Uterus (tissue), 4 donors: Measurements from ENCODE around the gene LHX2. TPM values are rescaled to one million over a fixed set of nuclear protein-coding genes. Genes with fewer than 3 reads are reported as not detected.

Experiments
- DNase-seq, 2 donors: peaks; one replicate each; pipeline ENCODE4 v3.0.0-alpha.2; 2019 to 2020
- H3K27ac ChIP-seq, 2 donors: fragments of 200-600 bp; sonication (generic); 1 replicate in 1 of 2; 2 replicates in 1 of 2; pipeline ENCODE4 v1.5.1; 2016 to 2018
- H3K27me3 ChIP-seq, 2 donors: fragments of 200-600 bp; sonication (generic); one replicate each; pipeline ENCODE4 v1.5.1; 2018 to 2019; ENCODE audit warnings: control low read depth in 1 of 2
- H3K36me3 ChIP-seq, 2 donors: fragments of 200-600 bp; sonication (generic); one replicate each; pipeline ENCODE4 v1.5.1; 2019; ENCODE audit warnings: control low read depth in 1 of 2
- H3K4me1 ChIP-seq, 2 donors: fragments of 200-600 bp; sonication (generic); one replicate each; pipeline ENCODE4 v1.5.1; 2018 to 2019; ENCODE audit warnings: control low read depth in 1 of 2
- H3K4me3 ChIP-seq, 2 donors: fragments of 200-600 bp; sonication (generic); 1 replicate in 1 of 2; 2 replicates in 1 of 2; pipeline ENCODE4 v1.5.1; 2018 to 2019; ENCODE audit warnings: mild to moderate bottlenecking in 1 of 2
- H3K9me3 ChIP-seq, 2 donors: fragments of 200-600 bp; sonication (generic); one replicate each; pipeline ENCODE4 v1.5.1; 2019; ENCODE audit warnings: control low read depth in 1 of 2
- POLR2A ChIP-seq, 2 donors: fragments of 450-650 bp; IDR thresholded peaks; one replicate each; pipeline ENCODE4 v1.6.1; 2016; ENCODE audit warnings: antibody characterized with exemption in 2 of 2, mild to moderate bottlenecking in 1 of 2, moderate library complexity in 1 of 2
- intact Hi-C: fragments of 100-400 bp; cut with DNase I; formaldehyde crosslinking; loops from one replicate; pipeline ENCODE4 v1.15.1; 2023; ENCODE audit warnings: low total_unique reads
- total RNA-seq, 4 donors: library from RNA; depleted of rRNA in 3 of 4; stranded (reverse); fragments of >200 nt in 3 of 4; gene quantifications; one replicate each; pipeline versions ENCODE4 v1.1.0 to v1.2.4, GENCODE V29; 2014 to 2023
- TF ChIP-seq, protein P1 (sequence below), 4 experiments: fragments of 200-600 bp in 2 of 4; fragments of 450-650 bp in 2 of 4; sonication (generic) in 2 of 4; IDR thresholded peaks; one replicate each; pipeline ENCODE4 v1.5.1; 2016 to 2019; ENCODE audit warnings: antibody characterized with exemption in 4 of 4, mild to moderate bottlenecking in 2 of 4, moderate library complexity in 1 of 4
- donor health status: DM: yes; HTN: yes; CAD: no.

The LHX2 gene
- total RNA-seq, 4 donors from 2014 or later: 0.14 TPM; not detected in 3

DNA sequence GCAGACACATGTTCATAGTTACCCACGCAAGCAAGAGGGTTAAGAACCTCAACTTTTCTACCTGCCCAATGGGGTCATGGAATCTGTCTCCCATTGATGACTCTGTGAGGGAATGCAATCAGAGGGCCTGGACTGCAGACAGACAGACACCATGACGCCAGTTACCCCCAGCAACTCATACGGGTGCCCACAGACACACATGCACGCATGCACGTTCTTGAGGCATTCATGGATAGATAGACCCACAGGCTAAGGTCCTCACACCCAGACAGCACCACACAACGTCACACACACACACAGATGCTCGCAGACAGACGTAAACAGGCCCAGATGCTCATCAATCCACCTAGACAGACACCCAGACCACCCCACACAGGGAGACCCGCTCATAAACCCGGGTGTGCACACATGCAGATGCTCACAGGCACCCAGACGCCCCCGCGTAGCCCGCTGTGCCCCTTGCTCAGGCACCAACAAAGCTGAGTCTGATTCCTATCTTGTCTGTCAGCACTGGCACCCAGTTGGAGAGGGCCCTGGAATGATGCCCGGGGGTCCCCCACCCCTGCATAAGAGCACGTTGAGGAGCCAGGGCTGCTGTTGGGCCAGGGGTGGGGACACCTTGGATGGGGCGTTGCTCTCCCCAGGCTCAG lies 23.6 kb downstream of the LHX2 start:
- Histone ChIP-seq H3K27me3 (peaks cover 0 to 12% of the 10 kb centered on the region in 2 donors), H3K9me3 (no peaks in the 10 kb centered on the region), H3K36me3 (no peaks in the 10 kb centered on the region), H3K4me1 (no peaks in the 10 kb centered on the region), H3K27ac (no peak overlapping the region), H3K4me3 (no peak overlapping the region)
- DNase-seq: no peak
- intact Hi-C loops: no loop called here
- TF ChIP-seq, protein P1, sequence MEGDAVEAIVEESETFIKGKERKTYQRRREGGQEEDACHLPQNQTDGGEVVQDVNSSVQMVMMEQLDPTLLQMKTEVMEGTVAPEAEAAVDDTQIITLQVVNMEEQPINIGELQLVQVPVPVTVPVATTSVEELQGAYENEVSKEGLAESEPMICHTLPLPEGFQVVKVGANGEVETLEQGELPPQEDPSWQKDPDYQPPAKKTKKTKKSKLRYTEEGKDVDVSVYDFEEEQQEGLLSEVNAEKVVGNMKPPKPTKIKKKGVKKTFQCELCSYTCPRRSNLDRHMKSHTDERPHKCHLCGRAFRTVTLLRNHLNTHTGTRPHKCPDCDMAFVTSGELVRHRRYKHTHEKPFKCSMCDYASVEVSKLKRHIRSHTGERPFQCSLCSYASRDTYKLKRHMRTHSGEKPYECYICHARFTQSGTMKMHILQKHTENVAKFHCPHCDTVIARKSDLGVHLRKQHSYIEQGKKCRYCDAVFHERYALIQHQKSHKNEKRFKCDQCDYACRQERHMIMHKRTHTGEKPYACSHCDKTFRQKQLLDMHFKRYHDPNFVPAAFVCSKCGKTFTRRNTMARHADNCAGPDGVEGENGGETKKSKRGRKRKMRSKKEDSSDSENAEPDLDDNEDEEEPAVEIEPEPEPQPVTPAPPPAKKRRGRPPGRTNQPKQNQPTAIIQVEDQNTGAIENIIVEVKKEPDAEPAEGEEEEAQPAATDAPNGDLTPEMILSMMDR (IDR thresholded peaks at IDR 0.05): no peak
- no peak for TF ChIP-seq POLR2A (IDR thresholded peaks at IDR 0.05)

DNA sequence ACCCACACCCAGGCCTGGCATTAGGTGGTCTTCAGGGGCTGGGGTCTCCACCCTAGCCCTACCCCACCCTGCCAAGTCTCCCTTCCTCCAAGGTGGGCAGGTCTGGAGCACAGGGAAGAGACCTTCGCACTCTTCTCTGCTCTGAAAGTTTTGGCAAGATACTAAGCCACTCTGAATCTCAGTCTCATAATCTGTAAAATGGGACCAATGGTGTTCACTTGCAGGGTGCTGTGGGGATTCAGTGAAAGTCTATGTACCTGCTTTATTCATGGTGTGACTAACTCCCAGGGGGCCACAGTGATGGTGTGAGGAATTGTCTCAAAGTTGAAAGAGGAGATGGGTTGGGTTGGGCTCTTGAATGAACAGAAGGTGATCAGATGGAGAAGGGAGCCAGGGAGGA lies 25.0 kb downstream of the LHX2 start:
- H3K4me1 ChIP-seq: peaks cover 0 to 10% of the 10 kb centered on the region in 2 donors
- TF ChIP-seq, protein P1 (IDR thresholded peaks at IDR 0.05): no peak
- no peak for TF ChIP-seq POLR2A (IDR thresholded peaks at IDR 0.05)
- intact Hi-C loops: no loop called here
- no peak overlapping the region for H3K4me3 ChIP-seq
- no peak overlapping the region for H3K27ac ChIP-seq
- H3K36me3 ChIP-seq: no peaks in the 10 kb centered on the region
- H3K9me3 ChIP-seq: no peaks in the 10 kb centered on the region
- H3K27me3 ChIP-seq: peaks cover 0 to 15% of the 10 kb centered on the region in 2 donors
- DNase-seq: no peak

DNA sequence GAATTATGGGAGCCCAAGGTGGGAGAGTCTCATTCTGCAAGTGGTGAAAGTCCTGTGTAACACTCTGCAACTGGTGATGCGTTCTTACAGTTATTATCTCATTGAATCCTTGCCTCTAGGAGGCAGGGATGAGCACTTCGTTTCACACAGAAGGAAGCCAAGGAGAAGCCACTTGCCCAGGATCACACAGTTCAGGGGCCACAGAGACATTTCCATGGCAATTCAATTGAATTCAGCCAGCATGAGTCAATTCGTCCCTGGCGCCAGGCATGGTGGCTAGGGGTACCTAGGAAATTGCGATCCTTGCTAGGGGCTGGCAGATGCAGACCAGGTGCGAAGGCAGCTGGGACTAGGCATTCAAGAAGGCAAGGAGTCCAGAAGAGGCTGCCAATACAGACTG lies 26.2 kb downstream of the LHX2 start:
- peaks cover 0 to 12% of the 10 kb centered on the region in 2 donors for H3K27me3 ChIP-seq
- H3K4me1 ChIP-seq: peaks cover 0 to 10% of the 10 kb centered on the region in 2 donors
- H3K9me3 ChIP-seq: no peaks in the 10 kb centered on the region
- no peak overlapping the region for H3K27ac ChIP-seq
- intact Hi-C loops: no loop called here
- no peak overlapping the region for H3K4me3 ChIP-seq
- no peaks in the 10 kb centered on the region for H3K36me3 ChIP-seq
- no peak for DNase-seq
- no peak for TF ChIP-seq POLR2A (IDR thresholded peaks at IDR 0.05)
- TF ChIP-seq, protein P1 (IDR thresholded peaks at IDR 0.05): no peak

DNA sequence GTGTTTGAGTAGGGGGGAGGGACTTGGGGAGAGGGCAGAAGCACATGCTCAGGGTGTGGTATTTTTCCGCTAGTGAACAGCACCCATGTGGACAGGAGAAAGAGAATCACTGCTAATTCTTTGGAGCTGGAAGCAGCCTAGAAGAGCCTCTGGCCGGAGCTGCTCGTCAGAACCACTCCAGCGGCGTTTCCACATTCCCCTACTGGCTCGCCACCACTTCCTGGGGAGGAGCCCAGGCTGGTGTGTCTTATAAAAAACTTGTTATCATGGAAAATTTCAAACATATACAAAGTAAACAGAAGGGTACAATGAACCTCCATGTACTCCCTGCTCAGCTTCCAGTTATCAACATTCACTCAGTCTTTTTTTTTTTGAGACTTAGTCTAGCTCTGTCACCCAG lies 26.7 kb downstream of the LHX2 start:
- Histone ChIP-seq H3K27ac (no peak overlapping the region), H3K4me3 (no peak overlapping the region), H3K9me3 (no peaks in the 10 kb centered on the region), H3K4me1 (peaks cover 0 to 10% of the 10 kb centered on the region in 2 donors), H3K36me3 (no peaks in the 10 kb centered on the region), H3K27me3 (peaks cover 0 to 8% of the 10 kb centered on the region in 2 donors)
- TF ChIP-seq, protein P1 (IDR thresholded peaks at IDR 0.05): no peak
- no peak for TF ChIP-seq POLR2A (IDR thresholded peaks at IDR 0.05)
- DNase-seq: no peak
- intact Hi-C loops: no loop called here

DNA sequence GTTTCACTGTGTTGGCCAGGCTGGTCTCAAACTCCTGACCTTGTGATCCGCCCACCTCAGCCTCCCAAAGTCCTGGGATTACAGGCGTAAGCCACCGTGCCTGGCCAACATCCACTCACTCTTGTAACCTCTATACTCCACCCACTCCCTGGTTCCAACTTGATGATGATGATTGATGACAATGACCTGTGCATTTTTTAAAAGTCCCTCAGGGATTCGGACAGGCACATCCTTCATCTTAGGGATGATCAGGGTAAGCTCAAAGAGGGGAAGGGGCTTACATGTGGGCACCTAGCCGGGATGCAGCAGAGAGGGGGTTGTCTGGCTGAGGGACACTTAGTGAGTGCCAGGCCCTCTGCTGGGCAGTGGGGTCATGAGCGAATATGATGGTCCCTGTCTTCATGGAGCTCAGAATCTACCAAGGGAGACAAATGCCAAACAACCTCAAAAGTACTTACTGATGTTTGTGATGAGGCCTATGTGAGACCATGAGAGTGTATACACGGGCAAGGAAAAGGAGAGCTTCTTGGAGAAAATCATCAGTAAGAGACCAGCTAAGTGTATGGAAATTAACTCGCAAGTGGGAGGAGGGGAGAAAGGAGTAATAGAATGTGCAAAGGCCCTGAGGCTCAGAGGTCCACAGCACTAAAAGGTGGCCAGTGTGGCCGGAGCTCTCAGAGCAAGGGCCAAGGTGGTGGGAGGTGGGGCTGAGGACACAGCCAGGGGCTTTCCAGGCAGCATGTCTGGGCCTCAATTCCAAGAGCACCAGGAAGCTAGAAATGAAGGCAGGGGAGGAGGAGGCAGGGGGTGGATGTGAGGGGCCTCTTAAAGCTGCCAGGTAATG lies 27.4 kb downstream of the LHX2 start:
- H3K9me3 ChIP-seq: no peaks in the 10 kb centered on the region
- no peaks in the 10 kb centered on the region for H3K36me3 ChIP-seq
- peaks cover 0 to 8% of the 10 kb centered on the region in 2 donors for H3K27me3 ChIP-seq
- H3K4me1 ChIP-seq: peaks cover 0 to 10% of the 10 kb centered on the region in 2 donors
- DNase-seq: no peak
- intact Hi-C loops: no loop called here
- H3K27ac ChIP-seq: no peak overlapping the region
- H3K4me3 ChIP-seq: no peak overlapping the region
- TF ChIP-seq, protein P1 (IDR thresholded peaks at IDR 0.05): no peak
- TF ChIP-seq POLR2A (IDR thresholded peaks at IDR 0.05): no peak
